ENCODE measurements around the gene SLC16A4.
"Not testable (repeated sequence)": the region's sequence is repeated elsewhere in the genome, so short reads cannot be mapped to it uniquely, and the experiment has no call there.

SLC16A4 gene

GRCh38 chr1:110390692-110391245, at the start of gene SLC16A4:
Gene SLC16A4 (minus strand): TSS chr1:110391026. CDS start chr1:110389323, 1,703 bp downstream.
- in situ Hi-C loops (cut with HindIII; ENCODE audit: low sequenced_read_pairs) = no loop called here

DNA sequence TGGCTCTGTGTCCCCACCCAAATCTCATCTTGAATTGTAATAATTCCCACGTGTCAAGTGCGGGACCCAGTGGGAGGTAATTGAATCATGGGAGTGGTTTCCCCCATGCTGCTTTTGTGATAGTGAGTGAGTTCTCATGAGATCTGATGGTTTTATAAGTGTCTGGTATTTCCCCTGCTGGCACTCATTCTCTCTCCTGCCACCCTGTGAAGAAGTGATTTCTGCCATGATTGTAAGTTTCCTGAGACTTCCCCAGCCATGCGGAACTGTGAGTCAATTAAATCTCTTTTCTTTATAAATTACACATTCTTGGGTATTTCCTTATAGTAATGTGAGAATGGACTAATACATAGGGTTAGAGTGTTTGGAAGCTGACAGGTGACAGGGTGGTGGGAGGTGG, 49.0 kb upstream of the SLC16A4 start:
- in situ Hi-C loops (cut with HindIII; ENCODE audit: low sequenced_read_pairs) = not testable (repeated sequence)

DNA sequence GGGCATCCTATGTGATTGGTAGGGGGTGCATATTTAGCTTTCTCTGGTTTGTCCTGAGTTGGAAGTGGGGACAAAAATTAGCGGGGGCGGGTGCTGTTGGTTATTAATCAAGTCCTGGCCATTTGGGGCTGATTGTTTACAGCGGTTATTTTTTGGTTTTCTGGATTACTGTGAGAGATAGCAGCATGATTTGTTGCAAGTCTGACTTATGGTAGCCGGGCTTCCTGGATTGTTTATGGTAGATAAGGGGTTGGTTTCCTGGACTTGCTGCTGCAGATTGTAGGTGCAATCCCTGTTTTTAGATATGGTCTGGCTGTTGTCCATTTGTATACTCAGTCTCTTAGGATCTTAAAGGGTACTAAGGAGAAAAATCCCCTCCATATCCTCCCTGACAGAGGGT, 48.1 kb upstream of the SLC16A4 start:
- in situ Hi-C loops (cut with HindIII; ENCODE audit: low sequenced_read_pairs) = no loop called here

- in situ Hi-C loops (cut with HindIII; ENCODE audit: low sequenced_read_pairs) = not testable (repeated sequence)
These were observed 46.9 kb upstream of the SLC16A4 start for GRCh38 chr1:110437645-110438299.

- in situ Hi-C loops (cut with HindIII; ENCODE audit: low sequenced_read_pairs) = no loop called here
These were observed 45.8 kb upstream of the SLC16A4 start for GRCh38 chr1:110436635-110437034.

GRCh38 chr1:110434946-110435345, 44.1 kb upstream of the SLC16A4 start:
- in situ Hi-C loops (cut with HindIII; ENCODE audit: low sequenced_read_pairs) = no loop called here

- in situ Hi-C loops (cut with HindIII; ENCODE audit: low sequenced_read_pairs) = no loop called here
These were observed 43.0 kb upstream of the SLC16A4 start for GRCh38 chr1:110433803-110434202.

- in situ Hi-C loops (cut with HindIII; ENCODE audit: low sequenced_read_pairs) = no loop called here
These were observed 42.4 kb upstream of the SLC16A4 start for GRCh38 chr1:110433213-110433612.

GRCh38 chr1:110430901-110431300, 40.1 kb upstream of the SLC16A4 start:
- in situ Hi-C loops (cut with HindIII; ENCODE audit: low sequenced_read_pairs) = no loop called here

GRCh38 chr1:110430366-110430765, 39.5 kb upstream of the SLC16A4 start:
- in situ Hi-C loops (cut with HindIII; ENCODE audit: low sequenced_read_pairs) = no loop called here

GRCh38 chr1:110428946-110429345, 38.1 kb upstream of the SLC16A4 start:
- in situ Hi-C loops (cut with HindIII; ENCODE audit: low sequenced_read_pairs) = no loop called here

DNA sequence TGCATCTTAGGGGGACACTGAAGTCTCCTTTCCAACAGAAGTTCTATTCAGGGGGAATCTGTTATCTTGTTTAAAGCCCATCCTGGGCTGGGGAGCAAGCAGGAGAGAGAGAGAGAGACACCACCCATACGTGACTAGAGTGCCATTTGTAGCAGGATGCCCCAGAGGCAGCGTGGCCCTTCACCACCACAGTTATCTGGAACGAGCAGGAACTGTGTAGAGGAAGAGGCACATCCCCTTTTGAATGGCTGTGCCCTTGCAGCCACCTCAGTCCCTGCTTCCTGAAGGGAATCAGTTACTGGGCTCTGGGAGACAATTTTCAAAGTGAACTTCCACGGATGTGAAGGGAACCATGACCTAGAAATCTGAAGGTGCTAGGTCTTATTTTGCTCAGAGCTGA, 36.0 kb upstream of the SLC16A4 start:
- in situ Hi-C loops (cut with HindIII; ENCODE audit: low sequenced_read_pairs) = no loop called here

- in situ Hi-C loops (cut with HindIII; ENCODE audit: low sequenced_read_pairs) = no loop called here
These were observed 34.9 kb upstream of the SLC16A4 start for GRCh38 chr1:110425612-110426152.

DNA sequence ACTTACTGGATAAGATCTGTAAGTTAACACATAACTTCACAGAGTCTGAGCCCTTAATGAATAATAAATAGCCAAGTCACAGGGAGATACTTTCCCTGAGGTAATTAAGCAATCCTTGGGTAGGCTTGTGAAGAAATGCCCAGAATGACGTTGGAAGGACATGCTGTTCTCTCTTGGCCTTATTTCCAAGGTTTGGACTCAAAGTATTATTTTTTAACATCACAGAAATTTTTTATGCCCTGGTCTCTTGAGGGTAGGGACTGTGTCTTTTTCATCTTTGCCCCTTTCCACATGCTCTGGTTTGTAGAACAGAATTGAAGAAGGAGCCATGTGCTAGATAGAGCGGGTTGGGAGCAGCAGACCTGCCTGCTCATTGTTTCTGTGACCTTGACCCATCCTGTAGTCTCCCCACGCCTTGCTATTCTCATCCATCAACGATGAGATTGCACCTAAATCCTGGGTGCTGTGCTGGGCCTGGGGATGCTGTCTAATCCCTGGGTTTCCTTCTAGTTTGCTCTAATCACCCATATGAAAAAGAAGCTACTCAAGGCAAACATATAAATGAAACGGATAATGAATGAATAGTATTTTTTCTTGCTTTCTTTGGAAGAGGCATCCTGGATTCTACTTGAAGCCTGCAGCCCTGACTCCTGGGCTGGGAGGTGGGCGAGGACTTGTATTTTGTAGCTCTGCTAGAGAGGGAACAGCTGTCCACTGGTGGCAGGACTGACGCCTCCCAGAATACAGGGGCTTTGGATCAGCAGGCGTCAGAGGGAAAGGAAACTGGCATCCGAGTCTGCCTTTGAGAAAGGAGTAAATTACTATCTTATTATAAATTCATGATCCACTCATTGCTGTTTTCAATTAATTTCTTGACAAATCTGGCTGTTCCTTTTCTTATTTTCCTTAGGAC, 34.1 kb upstream of the SLC16A4 start:
- in situ Hi-C loops (cut with HindIII; ENCODE audit: low sequenced_read_pairs) = loop anchor here (5.0 kb wide), 1 partner anchor 62 kb away; no protein-coding TSS in a partner anchor

- in situ Hi-C loops (cut with HindIII; ENCODE audit: low sequenced_read_pairs) = loop anchor here (5.0 kb wide), 1 partner anchor 66 kb away; no protein-coding TSS in a partner anchor
These were observed 30.3 kb upstream of the SLC16A4 start for GRCh38 chr1:110420874-110421793.

GRCh38 chr1:110420023-110420662, 29.3 kb upstream of the SLC16A4 start:
- in situ Hi-C loops (cut with HindIII; ENCODE audit: low sequenced_read_pairs) = loop anchor here (5.0 kb wide), 1 partner anchor 67 kb away; no protein-coding TSS in a partner anchor

DNA sequence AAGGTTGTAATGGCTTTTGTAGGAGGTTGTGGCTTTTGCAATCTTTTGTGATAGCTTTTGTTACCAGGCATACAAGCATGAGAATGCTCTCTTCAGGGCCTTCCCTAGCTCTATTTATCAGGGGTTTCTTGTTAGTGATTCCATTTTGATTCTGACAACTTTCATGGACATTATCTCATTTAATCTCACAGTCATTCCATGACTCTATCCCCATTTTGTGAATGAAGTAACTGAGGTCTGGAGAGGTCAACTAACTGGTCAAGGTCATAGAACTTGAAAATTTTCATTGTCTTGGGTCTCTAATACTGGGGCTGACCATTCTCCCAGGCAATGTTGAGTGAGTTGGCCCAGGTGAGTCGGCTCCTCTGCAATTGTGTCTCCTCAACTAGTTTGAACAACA, 27.9 kb upstream of the SLC16A4 start:
- in situ Hi-C loops (cut with HindIII; ENCODE audit: low sequenced_read_pairs) = no loop called here

DNA sequence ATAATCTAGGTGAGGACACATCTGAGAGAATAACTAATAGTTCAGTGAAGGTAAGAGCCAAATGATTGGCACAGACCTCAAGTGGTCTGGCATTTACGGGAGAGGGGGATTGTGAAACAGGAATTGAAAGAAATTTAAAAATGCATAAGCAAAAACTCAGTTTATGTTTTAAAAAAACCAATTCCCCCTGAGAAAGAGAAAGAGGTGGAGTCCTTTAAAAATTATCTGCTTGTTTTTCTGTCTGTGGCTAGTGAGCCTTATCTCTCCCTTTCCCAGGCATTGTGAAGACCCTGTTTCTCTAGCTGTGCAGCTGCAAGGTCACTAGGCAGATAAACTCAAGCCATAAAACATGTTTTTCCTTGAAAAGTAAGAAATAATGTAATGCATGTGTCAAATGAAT, 22.2 kb upstream of the SLC16A4 start:
- in situ Hi-C loops (cut with HindIII; ENCODE audit: low sequenced_read_pairs) = not testable (repeated sequence)

- in situ Hi-C loops (cut with HindIII; ENCODE audit: low sequenced_read_pairs) = no loop called here
These were observed 21.8 kb upstream of the SLC16A4 start for GRCh38 chr1:110412576-110412975.
